PC-3 (cell line): Measurements from ENCODE around the gene SNRNP200.

ENCODE experiments used
- EZH2 ChIP-seq: fragments of 300-600 bp; sonication (generic); IDR thresholded peaks from one replicate; pipeline ENCODE4 v1.6.1; 2017; ENCODE audit warnings: antibody characterized with exemption, mild to moderate bottlenecking, low read length; ENCODE audit not compliant: unreplicated experiment
- TF ChIP-seq, protein P1 (sequence below): fragments of 300-600 bp; sonication (generic); conservative IDR thresholded peaks from 2 replicates; pipeline ENCODE4 v1.5.1; 2017; ENCODE audit warnings: antibody characterized with exemption, low read depth, mild to moderate bottlenecking, low read length

DNA sequence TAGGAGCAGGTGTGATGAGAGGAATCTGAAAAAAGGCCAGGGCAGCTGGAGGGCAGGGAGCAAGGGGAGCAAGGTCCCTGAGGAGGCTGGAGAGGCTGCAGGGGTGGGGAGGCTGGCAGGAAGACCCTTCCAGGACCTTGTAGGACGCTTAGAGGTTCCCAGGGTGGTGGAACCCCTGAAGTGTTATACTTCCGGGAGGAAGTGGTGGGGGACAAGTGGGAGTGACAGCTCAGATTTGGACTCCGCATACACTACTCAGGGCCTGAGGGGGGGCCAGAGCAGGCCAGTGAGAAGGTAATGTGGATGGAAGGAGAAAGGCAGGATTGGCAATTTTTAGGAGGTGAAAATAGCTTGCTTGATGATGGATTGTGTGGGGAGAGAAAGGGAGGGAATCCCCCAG, 28.4 kb upstream of the SNRNP200 start:
- TF ChIP-seq, protein P1, sequence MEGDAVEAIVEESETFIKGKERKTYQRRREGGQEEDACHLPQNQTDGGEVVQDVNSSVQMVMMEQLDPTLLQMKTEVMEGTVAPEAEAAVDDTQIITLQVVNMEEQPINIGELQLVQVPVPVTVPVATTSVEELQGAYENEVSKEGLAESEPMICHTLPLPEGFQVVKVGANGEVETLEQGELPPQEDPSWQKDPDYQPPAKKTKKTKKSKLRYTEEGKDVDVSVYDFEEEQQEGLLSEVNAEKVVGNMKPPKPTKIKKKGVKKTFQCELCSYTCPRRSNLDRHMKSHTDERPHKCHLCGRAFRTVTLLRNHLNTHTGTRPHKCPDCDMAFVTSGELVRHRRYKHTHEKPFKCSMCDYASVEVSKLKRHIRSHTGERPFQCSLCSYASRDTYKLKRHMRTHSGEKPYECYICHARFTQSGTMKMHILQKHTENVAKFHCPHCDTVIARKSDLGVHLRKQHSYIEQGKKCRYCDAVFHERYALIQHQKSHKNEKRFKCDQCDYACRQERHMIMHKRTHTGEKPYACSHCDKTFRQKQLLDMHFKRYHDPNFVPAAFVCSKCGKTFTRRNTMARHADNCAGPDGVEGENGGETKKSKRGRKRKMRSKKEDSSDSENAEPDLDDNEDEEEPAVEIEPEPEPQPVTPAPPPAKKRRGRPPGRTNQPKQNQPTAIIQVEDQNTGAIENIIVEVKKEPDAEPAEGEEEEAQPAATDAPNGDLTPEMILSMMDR: no peak
- TF ChIP-seq EZH2: no peak
